Upper lobe of left lung (tissue), 6 donors: ENCODE results near the gene RTBDN. TPM values are rescaled to one million over a fixed set of nuclear protein-coding genes. Genes with fewer than 3 reads are reported as not detected.
A peak's percentile ranks its signal among the peaks of the same experiment; 100 is the strongest.

Experiments
- ATAC-seq, 2 donors: fragments of 200-7000 bp; cut with Tn5 transposase; one replicate each; pipeline ENCODE4 v1.9.1; 2022; ENCODE audit warnings: mild to moderate bottlenecking in 2 of 2, moderate library complexity in 2 of 2; ENCODE audit not compliant: low FRiP score in 2 of 2
- DNase-seq, 2 donors: peaks; one replicate each; pipeline ENCODE4 v3.0.0-alpha.2; 2019 to 2020
- H3K27ac ChIP-seq, 4 donors: fragments of 200-600 bp; sonication (generic); one replicate each; pipeline ENCODE4 v1.5.1; 2016 to 2019
- H3K27me3 ChIP-seq, 4 donors: fragments of 200-600 bp; sonication (generic); one replicate each; pipeline ENCODE4 v1.5.1; 2017 to 2019
- H3K36me3 ChIP-seq, 4 donors: fragments of 200-600 bp; sonication (generic); one replicate each; pipeline ENCODE4 v1.5.1; 2016 to 2019
- H3K4me1 ChIP-seq, 4 donors: fragments of 200-600 bp; sonication (generic); one replicate each; pipeline ENCODE4 v1.5.1; 2018 to 2019
- H3K4me3 ChIP-seq, 4 donors: fragments of 200-600 bp; sonication (generic); one replicate each; pipeline ENCODE4 v1.5.1; 2017 to 2019; ENCODE audit warnings: mild to moderate bottlenecking in 2 of 4, moderate library complexity in 1 of 4
- H3K9me3 ChIP-seq, 4 donors: fragments of 200-600 bp; sonication (generic); one replicate each; pipeline ENCODE4 v1.5.1; 2018 to 2019
- EP300 ChIP-seq, 4 donors: sonication (generic); formaldehyde crosslinking; IDR thresholded peaks; one replicate each; pipeline ENCODE4 v1.5.1; 2017; ENCODE audit warnings: antibody characterized with exemption in 4 of 4, control low read depth in 2 of 4
- POLR2A ChIP-seq, 4 donors: fragments of 450-650 bp; IDR thresholded peaks; one replicate each; pipeline ENCODE4 v1.5.1; 2016 to 2017; ENCODE audit warnings: antibody characterized with exemption in 4 of 4, mild to moderate bottlenecking in 2 of 4
- POLR2AphosphoS5 ChIP-seq, 2 donors: sonication (generic); formaldehyde crosslinking; IDR thresholded peaks; one replicate each; pipeline ENCODE4 v1.5.1; 2017; ENCODE audit warnings: antibody characterized with exemption in 2 of 2
- WGBS, 2 donors: methylation state at CpG; one replicate each; pipeline ENCODE4 v1.1.5; 2017 to 2018; 5-methylcytosine and 5-hydroxymethylcytosine counted together
- total RNA-seq, 6 donors: library from RNA; depleted of rRNA in 4 of 6; stranded (reverse); fragments of >200 nt in 4 of 6; gene quantifications; one replicate each; pipeline versions ENCODE4 v1.1.0 to v1.2.1, GENCODE V29; 2016 to 2021
- TF ChIP-seq, protein P1 (sequence below), 6 experiments: fragments of 450-650 bp in 4 of 6; fragments of 200-600 bp in 2 of 6; sonication (generic) in 2 of 6; IDR thresholded peaks; one replicate each; pipeline ENCODE4 v1.5.1; 2016 to 2019; ENCODE audit warnings: antibody characterized with exemption in 6 of 6
- donor health status: DM: no; HTN: no; CAD: no; lungs with moderate emphysema.
- donor health status: DM: no; HTN: yes; CAD: no; lungs with severe emphysema.

The RTBDN gene
- total RNA-seq, 6 donors from 2014 or later, result not detected

DNA sequence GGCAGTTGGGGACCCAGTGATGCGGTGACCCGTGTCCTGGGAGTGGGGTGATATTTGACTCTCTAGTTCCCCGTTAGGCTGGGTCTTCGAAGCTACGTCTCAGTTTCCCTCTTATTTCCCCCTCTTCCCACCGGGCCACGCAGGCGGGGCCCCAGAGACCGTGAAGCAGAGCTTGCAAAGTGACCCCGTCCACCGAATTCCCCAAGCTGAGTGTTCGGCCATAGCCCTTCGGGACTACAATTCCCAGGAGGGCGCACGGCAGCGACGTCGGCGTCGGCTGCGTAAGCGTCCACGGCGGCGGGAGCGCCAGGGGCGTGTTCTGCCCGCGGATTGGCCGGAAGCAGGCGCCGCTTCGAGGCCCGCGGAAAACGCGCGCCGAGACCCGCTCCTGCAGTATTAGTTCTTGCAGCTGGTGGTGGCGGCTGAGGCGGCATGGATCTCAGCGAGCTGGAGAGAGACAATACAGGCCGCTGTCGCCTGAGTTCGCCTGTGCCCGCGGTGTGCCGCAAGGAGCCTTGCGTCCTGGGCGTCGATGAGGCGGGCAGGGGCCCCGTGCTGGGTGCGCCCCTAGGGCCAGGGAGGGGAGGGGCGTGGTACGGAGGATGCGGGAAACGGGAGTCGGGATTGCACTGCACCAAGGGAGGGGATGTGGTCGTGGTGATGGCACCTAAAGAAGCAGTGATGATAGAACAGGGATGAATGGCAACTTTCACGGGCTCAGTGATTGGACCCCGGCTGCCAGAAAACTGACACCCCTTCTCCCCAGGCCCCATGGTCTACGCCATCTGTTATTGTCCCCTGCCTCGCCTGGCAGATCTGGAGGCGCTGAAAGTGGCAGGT lies 27.9 kb downstream of the RTBDN start, which contains the start of gene RNASEH2A:
Gene RNASEH2A, plus strand, starts transcription at position 343 of the 840 bp plus-strand sequence. Its CDS starts 90 bp downstream, at position 433.
- Histone ChIP-seq H3K27me3 (no peaks in the 10 kb centered on the region), H3K4me1 (peaks cover 17 to 25% (median 20%) of the 10 kb centered on the region in 4 donors), H3K27ac (peak within 1 kb of the TSS; percentile 15 to 72 (median 42)), H3K4me3 (peak within 1 kb of the TSS; percentile 59 to 76 (median 66)), H3K9me3 (no peaks in the 10 kb centered on the region), H3K36me3 (peaks cover 0 to 4% (median 3%) of the 10 kb centered on the region in 4 donors)
- WGBS, 2 donors, result 4 to 12% methylated on average over 24 to 66 of the region's 66 CpGs
- DNase-seq (peak; percentile 93 to 98), ATAC-seq (peak; percentile 92 to 93)
- peak in 1 of 4 donors; percentile 10 for TF ChIP-seq EP300 (IDR thresholded peaks at IDR 0.05)
- TF ChIP-seq POLR2AphosphoS5 (IDR thresholded peaks at IDR 0.05), result peak; percentile 57 to 74
- TF ChIP-seq, protein P1, sequence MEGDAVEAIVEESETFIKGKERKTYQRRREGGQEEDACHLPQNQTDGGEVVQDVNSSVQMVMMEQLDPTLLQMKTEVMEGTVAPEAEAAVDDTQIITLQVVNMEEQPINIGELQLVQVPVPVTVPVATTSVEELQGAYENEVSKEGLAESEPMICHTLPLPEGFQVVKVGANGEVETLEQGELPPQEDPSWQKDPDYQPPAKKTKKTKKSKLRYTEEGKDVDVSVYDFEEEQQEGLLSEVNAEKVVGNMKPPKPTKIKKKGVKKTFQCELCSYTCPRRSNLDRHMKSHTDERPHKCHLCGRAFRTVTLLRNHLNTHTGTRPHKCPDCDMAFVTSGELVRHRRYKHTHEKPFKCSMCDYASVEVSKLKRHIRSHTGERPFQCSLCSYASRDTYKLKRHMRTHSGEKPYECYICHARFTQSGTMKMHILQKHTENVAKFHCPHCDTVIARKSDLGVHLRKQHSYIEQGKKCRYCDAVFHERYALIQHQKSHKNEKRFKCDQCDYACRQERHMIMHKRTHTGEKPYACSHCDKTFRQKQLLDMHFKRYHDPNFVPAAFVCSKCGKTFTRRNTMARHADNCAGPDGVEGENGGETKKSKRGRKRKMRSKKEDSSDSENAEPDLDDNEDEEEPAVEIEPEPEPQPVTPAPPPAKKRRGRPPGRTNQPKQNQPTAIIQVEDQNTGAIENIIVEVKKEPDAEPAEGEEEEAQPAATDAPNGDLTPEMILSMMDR (IDR thresholded peaks at IDR 0.05), result peak in 2 of 6 experiments; percentile 23 to 26
- TF ChIP-seq POLR2A (IDR thresholded peaks at IDR 0.05), result peak in 1 of 4 donors; percentile 53

GRCh38 chr19:12804051-12804450 lies 30.3 kb downstream of the RTBDN start:
- ATAC-seq, result no peak
- Histone ChIP-seq H3K27me3 (no peaks in the 10 kb centered on the region), H3K27ac (no peak overlapping the region), H3K36me3 (peaks cover 0 to 18% (median 8%) of the 10 kb centered on the region in 4 donors), H3K4me3 (no peak overlapping the region), H3K4me1 (peaks cover 26 to 40% (median 31%) of the 10 kb centered on the region in 4 donors), H3K9me3 (no peaks in the 10 kb centered on the region)
- TF ChIP-seq POLR2AphosphoS5 (IDR thresholded peaks at IDR 0.05) (no peak), POLR2A (IDR thresholded peaks at IDR 0.05) (no peak), EP300 (IDR thresholded peaks at IDR 0.05) (no peak)
- TF ChIP-seq, protein P1 (IDR thresholded peaks at IDR 0.05), result no peak
- DNase-seq, result peak in 1 of 2 donors; percentile 71
- 87 to 96% methylated on average over 26 of the region's 26 CpGs for WGBS, 2 donors

DNA sequence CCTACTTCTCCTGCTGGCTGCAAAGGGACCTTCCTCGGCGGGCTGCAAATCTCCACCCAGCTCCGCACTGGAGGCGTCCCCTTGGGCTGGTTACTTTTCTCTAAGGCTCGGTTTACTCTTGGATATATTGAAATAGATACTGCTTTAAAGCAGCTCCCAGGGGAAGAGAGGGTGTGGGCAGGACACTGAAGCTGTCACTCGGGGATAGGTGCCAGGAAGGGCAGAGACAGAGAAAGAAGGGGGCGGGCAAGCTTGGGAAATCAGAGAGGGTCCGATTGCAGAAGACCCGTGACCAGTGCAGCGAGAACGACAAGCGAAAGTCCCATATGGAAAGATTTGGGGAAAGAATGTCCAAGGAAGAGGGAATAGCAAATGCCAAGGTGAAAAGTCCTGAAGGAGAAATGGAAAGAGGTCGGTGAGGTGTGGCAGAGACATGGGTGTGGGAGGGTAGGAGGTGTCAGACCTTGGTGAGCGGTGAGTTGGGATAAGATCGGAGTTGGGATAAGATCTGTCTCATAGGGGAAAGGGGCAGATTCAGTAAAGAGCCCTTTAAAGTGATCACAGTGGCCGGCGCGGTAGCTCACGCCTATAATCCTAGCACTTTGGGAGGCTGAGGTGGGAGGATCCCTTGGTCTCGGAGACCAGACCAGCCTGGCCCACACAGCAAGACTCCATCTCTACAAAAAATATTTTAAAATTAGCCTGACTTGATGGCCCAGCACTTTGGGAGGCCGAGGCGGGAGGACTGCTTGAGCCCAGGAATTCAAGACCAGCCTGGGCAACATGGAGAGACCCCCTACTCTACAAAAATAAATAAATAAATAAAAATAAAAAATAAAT lies 31.9 kb downstream of the RTBDN start:
- no peaks in the 10 kb centered on the region for H3K27me3 ChIP-seq
- no peak for DNase-seq
- TF ChIP-seq EP300 (IDR thresholded peaks at IDR 0.05), result no peak
- TF ChIP-seq, protein P1 (IDR thresholded peaks at IDR 0.05), result no peak
- TF ChIP-seq POLR2A (IDR thresholded peaks at IDR 0.05), result no peak
- TF ChIP-seq POLR2AphosphoS5 (IDR thresholded peaks at IDR 0.05), result no peak
- H3K4me3 ChIP-seq, result peak overlapping the region; percentile 67 to 83 (median 76)
- peak overlapping the region in 3 of 4 donors; percentile 82 to 83 (median 83) for H3K27ac ChIP-seq
- ATAC-seq, result no peak
- peaks cover 0 to 20% (median 11%) of the 10 kb centered on the region in 4 donors for H3K36me3 ChIP-seq
- H3K9me3 ChIP-seq, result no peaks in the 10 kb centered on the region
- 41 to 45% methylated on average over 22 of the region's 22 CpGs for WGBS, 2 donors
- H3K4me1 ChIP-seq, result peaks cover 26 to 40% (median 31%) of the 10 kb centered on the region in 4 donors

- 0 to 1% methylated on average over 12 to 19 of the region's 78 CpGs for WGBS, 2 donors
- Histone ChIP-seq H3K9me3 (no peaks in the 10 kb centered on the region), H3K27ac (peak within 1 kb of the TSS; percentile 40 to 83 (median 82)), H3K27me3 (no peaks in the 10 kb centered on the region), H3K4me1 (peaks cover 20 to 33% (median 24%) of the 10 kb centered on the region in 4 donors), H3K4me3 (peak within 1 kb of the TSS; percentile 67 to 83 (median 76)), H3K36me3 (peaks cover 0 to 20% (median 11%) of the 10 kb centered on the region in 4 donors)
- DNase-seq (peak; percentile 70 to 95), ATAC-seq (peak; percentile 87 to 90)
- TF ChIP-seq POLR2AphosphoS5 (IDR thresholded peaks at IDR 0.05) (peak; percentile 86 to 95), EP300 (IDR thresholded peaks at IDR 0.05) (peak in 1 of 4 donors; percentile 12), POLR2A (IDR thresholded peaks at IDR 0.05) (peak in 3 of 4 donors; percentile 82 to 95 (median 83))
- TF ChIP-seq, protein P1 (IDR thresholded peaks at IDR 0.05), result peak in 2 of 6 experiments; percentile 17 to 28
Observed at GRCh38 chr19:12801466-12802266, 32.7 kb downstream of the RTBDN start, which contains the start of the genes PRDX2 and THSD8. Gene PRDX2 (minus strand): TSS chr19:12801800. CDS start chr19:12801261, 539 bp downstream. Gene THSD8 (plus strand): TSS chr19:12802069. CDS start chr19:12802072, 3 bp downstream.
